ENCODE results near the gene KCNG2.

DNA sequence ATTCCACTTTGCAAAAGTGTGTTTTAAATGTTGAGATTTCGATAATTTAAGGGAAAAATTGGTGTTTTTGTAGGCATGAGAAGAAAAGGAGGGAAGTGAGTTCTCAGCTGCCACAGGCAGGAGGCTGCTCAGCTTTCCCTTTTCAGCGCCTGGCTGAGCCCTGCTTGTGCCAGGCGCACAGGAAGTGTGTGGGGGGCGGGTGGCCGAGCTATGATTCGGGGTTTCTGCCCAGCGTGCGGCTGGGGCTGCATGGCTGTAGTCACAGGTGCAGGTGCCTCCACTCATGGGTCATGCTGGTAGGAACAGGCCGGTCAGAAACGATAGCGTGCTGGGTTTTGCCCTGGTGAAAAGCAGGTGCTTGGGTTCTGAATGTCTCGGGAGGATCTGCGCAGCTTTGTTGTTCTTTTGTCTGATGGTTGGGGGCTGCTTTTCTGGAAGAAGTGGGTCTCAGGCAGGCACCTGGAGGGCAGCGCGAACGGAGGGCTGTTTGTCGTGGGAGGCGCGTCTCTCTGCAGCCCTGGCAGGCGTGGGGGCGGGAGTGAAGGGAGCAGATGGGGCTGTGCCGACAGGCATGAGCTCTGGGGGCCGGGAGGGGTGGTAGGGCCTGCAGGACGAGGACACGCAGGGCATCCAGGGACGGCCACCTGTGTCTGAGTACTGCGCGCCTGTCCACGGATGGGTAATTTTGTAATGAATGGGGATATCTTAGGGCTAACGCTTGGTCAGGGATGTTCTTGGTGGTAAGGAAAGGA lies 2.1 kb downstream of the KCNG2 start:
- TF ChIP-seq, protein P1, sequence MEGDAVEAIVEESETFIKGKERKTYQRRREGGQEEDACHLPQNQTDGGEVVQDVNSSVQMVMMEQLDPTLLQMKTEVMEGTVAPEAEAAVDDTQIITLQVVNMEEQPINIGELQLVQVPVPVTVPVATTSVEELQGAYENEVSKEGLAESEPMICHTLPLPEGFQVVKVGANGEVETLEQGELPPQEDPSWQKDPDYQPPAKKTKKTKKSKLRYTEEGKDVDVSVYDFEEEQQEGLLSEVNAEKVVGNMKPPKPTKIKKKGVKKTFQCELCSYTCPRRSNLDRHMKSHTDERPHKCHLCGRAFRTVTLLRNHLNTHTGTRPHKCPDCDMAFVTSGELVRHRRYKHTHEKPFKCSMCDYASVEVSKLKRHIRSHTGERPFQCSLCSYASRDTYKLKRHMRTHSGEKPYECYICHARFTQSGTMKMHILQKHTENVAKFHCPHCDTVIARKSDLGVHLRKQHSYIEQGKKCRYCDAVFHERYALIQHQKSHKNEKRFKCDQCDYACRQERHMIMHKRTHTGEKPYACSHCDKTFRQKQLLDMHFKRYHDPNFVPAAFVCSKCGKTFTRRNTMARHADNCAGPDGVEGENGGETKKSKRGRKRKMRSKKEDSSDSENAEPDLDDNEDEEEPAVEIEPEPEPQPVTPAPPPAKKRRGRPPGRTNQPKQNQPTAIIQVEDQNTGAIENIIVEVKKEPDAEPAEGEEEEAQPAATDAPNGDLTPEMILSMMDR (IDR thresholded peaks at IDR 0.05), result no peak
- TF ChIP-seq POLR2A (IDR thresholded peaks at IDR 0.05), result no peak
